ENCODE measurements around the gene XDH.

The XDH gene

GRCh38 chr2:31327505-31327904 lies 87.0 kb downstream of the XDH start:
- no peak for DNase-seq

- no peak for DNase-seq
Measured at GRCh38 chr2:31324016-31324633, 90.4 kb downstream of the XDH start.

GRCh38 chr2:31322371-31322770 lies 92.2 kb downstream of the XDH start:
- no peak for DNase-seq

GRCh38 chr2:31319406-31320175 lies 95.0 kb downstream of the XDH start:
- no peak for DNase-seq

GRCh38 chr2:31318361-31319336 lies 95.9 kb downstream of the XDH start:
- DNase-seq = peak; percentile 65

GRCh38 chr2:31317396-31317795 lies 97.1 kb downstream of the XDH start:
- DNase-seq = no peak

GRCh38 chr2:31314761-31315160 lies 99.8 kb downstream of the XDH start:
- DNase-seq = no peak

- no peak for DNase-seq
Measured at GRCh38 chr2:31312898-31313297, 101.6 kb downstream of the XDH start.

- DNase-seq = no peak
Measured at GRCh38 chr2:31304816-31305215, 109.7 kb downstream of the XDH start.

- DNase-seq = no peak
Measured at GRCh38 chr2:31302940-31303563, 111.5 kb downstream of the XDH start.

- DNase-seq = no peak
Measured at GRCh38 chr2:31300309-31300708, 114.2 kb downstream of the XDH start.

GRCh38 chr2:31299547-31299946 lies 115.0 kb downstream of the XDH start:
- no peak for DNase-seq

- DNase-seq = no peak
Measured at GRCh38 chr2:31297751-31298150, 116.8 kb downstream of the XDH start.

- DNase-seq = no peak
Measured at GRCh38 chr2:31296641-31297287, 117.8 kb downstream of the XDH start.

GRCh38 chr2:31294196-31294595 lies 120.3 kb downstream of the XDH start:
- DNase-seq = no peak

- no peak for DNase-seq
Measured at GRCh38 chr2:31287654-31288053, 126.9 kb downstream of the XDH start.

- DNase-seq = no peak
Measured at GRCh38 chr2:31286961-31287550, 127.5 kb downstream of the XDH start.

GRCh38 chr2:31286230-31286629 lies 128.3 kb downstream of the XDH start:
- DNase-seq = no peak
